HCT116 (cell line): ENCODE data around the gene UBE2M. TPM values are rescaled to one million over a fixed set of nuclear protein-coding genes. Genes with fewer than 3 reads are reported as not detected.

Experiments
- ATAC-seq: fragments of 200-7000 bp; cut with Tn5 transposase; 2 replicates; pipeline ENCODE4 v1.9.1; 2020; ENCODE audit warnings: mild to moderate bottlenecking, moderate library complexity
- BruUV-seq: library from RNA; stranded (reverse); fragments of 400-500 nt; replicated peaks from 2 replicates; lab custom pipeline; 2021; lab: Mats Ljungman, UMichigan
- CTCF ChIA-PET: fragments of 300-600 bp; sonication (Branson Sonifier 250); formaldehyde crosslinking; loops from one replicate; lab custom pipeline; 2021; ENCODE audit warnings: antibody characterized with exemption; lab: Charles Lee
- POLR2A ChIA-PET: fragments of 300-600, 350-600 bp; sonication (Branson Sonifier 250); formaldehyde crosslinking; loops from one replicate; lab custom pipeline; 2021; ENCODE audit warnings: antibody characterized with exemption; lab: Charles Lee
- RAD21 ChIA-PET, 2 experiments: fragments of 300-600 bp; sonication (Branson Sonifier 250); formaldehyde crosslinking; loops; one replicate each; lab custom pipeline; 2023; ENCODE audit warnings: low total read pairs in 2 of 2; ENCODE audit not compliant: uncharacterized antibody in 2 of 2, unreplicated experiment in 2 of 2, low non-redundant PET in 1 of 2; lab: Charles Lee
- DNase-seq: peaks from one replicate; pipeline ENCODE4 v3.0.0-alpha.2; 2010; ENCODE audit warnings: low read depth, low spot score
- H2AFZ ChIP-seq: fragments of 200-600 bp; shearing (Covaris generic), sonication (generic); 2 replicates; pipeline ENCODE4 v1.6.1; 2017; ENCODE audit warnings: low read depth, mixed run types, mixed read lengths, antibody characterized with exemption, low read length; ENCODE audit not compliant: poor library complexity, severe bottlenecking
- H3K27ac ChIP-seq: 2 replicates; pipeline ENCODE4 v1.5.1; 2012; ENCODE audit warnings: low read depth, low read length
- H3K27me3 ChIP-seq: fragments of 200-600 bp; sonication (generic); 2 replicates; pipeline ENCODE4 v1.6.1; 2016; ENCODE audit warnings: mixed run types, low read length, mixed read lengths; ENCODE audit not compliant: insufficient read depth
- H3K36me3 ChIP-seq, 2 experiments: fragments of 200-500 bp in 1 of 2; fragments of 200-600 bp in 1 of 2; sonication (Bioruptor generic) in 1 of 2; sonication (generic) in 1 of 2; 2 replicates each; pipeline versions ENCODE4 v1.5.1 to v1.6.1; 2014 to 2016; ENCODE audit warnings: low read length in 2 of 2, inconsistent platforms in 1 of 2, mixed read lengths in 1 of 2, mixed run types in 1 of 2; ENCODE audit not compliant: insufficient read depth in 2 of 2, control insufficient read depth in 1 of 2
- H3K4me1 ChIP-seq, 2 experiments: fragments of 200-600 bp in 1 of 2; sonication (generic) in 1 of 2; 2 replicates each; pipeline versions ENCODE4 v1.5.1 to v1.6.1; 2012 to 2017; ENCODE audit warnings: low read length in 2 of 2, inconsistent platforms in 1 of 2, mild to moderate bottlenecking in 1 of 2, mixed read lengths in 1 of 2, mixed run types in 1 of 2, moderate library complexity in 1 of 2; ENCODE audit not compliant: insufficient read depth in 2 of 2, control insufficient read depth in 1 of 2
- H3K4me2 ChIP-seq: fragments of 200-600 bp; sonication (generic); 2 replicates; pipeline ENCODE4 v1.6.1; 2017; ENCODE audit warnings: mixed run types, low read length, mixed read lengths
- H3K4me3 ChIP-seq, 2 experiments: fragments of 200-600 bp in 1 of 2; sonication (generic) in 1 of 2; replicated peaks in 1 of 2; 2 replicates each; pipeline ENCODE4 v1.5.1; 2011 to 2016; ENCODE audit warnings: low read length in 2 of 2, control low read depth in 1 of 2, low read depth in 1 of 2, mild to moderate bottlenecking in 1 of 2, mixed read lengths in 1 of 2, mixed run types in 1 of 2
- H3K79me2 ChIP-seq: fragments of 200-600 bp; sonication (generic); 2 replicates; pipeline ENCODE4 v1.6.1; 2017; ENCODE audit warnings: mild to moderate bottlenecking, mixed run types, low read length, moderate library complexity, mixed read lengths; ENCODE audit not compliant: insufficient read depth
- H3K9ac ChIP-seq: fragments of 200-600 bp; sonication (generic); 2 replicates; pipeline ENCODE4 v1.6.1; 2016; ENCODE audit warnings: low read length, mixed read lengths
- H3K9me2 ChIP-seq: fragments of 200-600 bp; sonication (generic), shearing (Covaris generic); 2 replicates; pipeline ENCODE4 v1.6.1; 2017; ENCODE audit warnings: mixed run types, mild to moderate bottlenecking, moderate library complexity; ENCODE audit not compliant: insufficient read depth
- H3K9me3 ChIP-seq, 2 experiments: fragments of 200-500 bp in 1 of 2; fragments of 200-600 bp in 1 of 2; sonication (Bioruptor generic) in 1 of 2; sonication (generic) in 1 of 2; 2 replicates each; pipeline ENCODE4 v1.6.1; 2014 to 2017; ENCODE audit warnings: low read length in 2 of 2, mixed read lengths in 2 of 2, inconsistent platforms in 1 of 2, low read depth in 1 of 2, mild to moderate bottlenecking in 1 of 2, mixed run types in 1 of 2, moderate library complexity in 1 of 2; ENCODE audit not compliant: control insufficient read depth in 1 of 2, insufficient read depth in 1 of 2
- H4K20me1 ChIP-seq: fragments of 200-600 bp; sonication (generic), shearing (Covaris generic); 2 replicates; pipeline ENCODE4 v1.6.1; 2017; ENCODE audit warnings: mixed run types, mild to moderate bottlenecking, moderate library complexity; ENCODE audit not compliant: insufficient read depth
- ATF3 ChIP-seq: IDR thresholded peaks from 2 replicates; pipeline ENCODE4 v1.6.1; 2012
- CBX3 ChIP-seq: IDR thresholded peaks from 2 replicates; pipeline ENCODE4 v1.6.1; 2012; ENCODE audit warnings: low read depth
- EGR1 ChIP-seq: IDR thresholded peaks from 2 replicates; pipeline ENCODE4 v1.6.1; 2012; ENCODE audit warnings: low read depth
- EZH2 ChIP-seq: fragments of 200-600 bp; sonication (generic); IDR thresholded peaks from 2 replicates; pipeline ENCODE4 v1.6.1; 2017; ENCODE audit warnings: antibody characterized with exemption, mixed run types
- FOSL1 ChIP-seq: IDR thresholded peaks from 2 replicates; pipeline ENCODE4 v1.6.1; 2012; ENCODE audit warnings: low read depth
- MAX ChIP-seq: IDR thresholded peaks from 2 replicates; pipeline ENCODE4 v1.6.1; 2012
- POLR2A ChIP-seq: IDR thresholded peaks from 2 replicates; pipeline ENCODE4 v1.7.0; 2011; ENCODE audit warnings: borderline replicate concordance; ENCODE audit not compliant: insufficient read depth, insufficient read length; ENCODE audit errors: extremely low read depth
- SIN3A ChIP-seq: IDR thresholded peaks from 2 replicates; pipeline ENCODE4 v1.6.1; 2012; ENCODE audit warnings: low read depth
- SRF ChIP-seq: IDR thresholded peaks from 2 replicates; pipeline ENCODE4 v1.6.1; 2012; ENCODE audit warnings: low read depth
- TCF7L2 ChIP-seq: IDR thresholded peaks from 2 replicates; pipeline ENCODE4 v1.7.0; 2011; ENCODE audit warnings: borderline replicate concordance, inconsistent platforms; ENCODE audit not compliant: insufficient read depth, insufficient read length; ENCODE audit errors: extremely low read depth
- YY1 ChIP-seq: IDR thresholded peaks from 2 replicates; pipeline ENCODE4 v1.6.1; 2011; ENCODE audit warnings: low read length, low read depth, moderate library complexity, mild to moderate bottlenecking; ENCODE audit not compliant: insufficient replicate concordance; ENCODE audit errors: extremely low read depth
- ZFX ChIP-seq: fragments of 450-650 bp; IDR thresholded peaks from 2 replicates; pipeline ENCODE4 v1.6.1; 2017
- ZNF274 ChIP-seq: fragments of 200-500 bp; sonication (Bioruptor generic); IDR thresholded peaks from 2 replicates; pipeline ENCODE4 v1.6.1; 2014; ENCODE audit warnings: mild to moderate bottlenecking, low read depth, low read length, inconsistent platforms
- intact Hi-C: fragments of 100-400 bp; cut with micrococcal nuclease; formaldehyde crosslinking; loops from 2 replicates; pipeline ENCODE4 v1.10.0; 2022
- total RNA-seq: library from RNA; stranded (reverse); gene quantifications from one replicate; pipeline ENCODE4 v1.2.1, GENCODE V29; 2021; ENCODE audit not compliant: unreplicated experiment

The UBE2M gene
- total RNA-seq, 1 experiment from 2014 or later: 120 TPM

GRCh38 chr19:58562122-58563033, 4.0 kb upstream of the UBE2M start:
- no peaks in the 10 kb centered on the region for H3K27me3 ChIP-seq
- H3K9me2 ChIP-seq: no peaks in the 10 kb centered on the region
- 0 out of 2 replicates have a peak overlapping the region, but pooled peaks have one; percentile 4 for H3K27ac ChIP-seq
- TF ChIP-seq EZH2 (no peak), YY1 (no peak), FOSL1 (no peak), POLR2A (no peak), CBX3 (no peak), TCF7L2 (no peak), SIN3A (no peak), EGR1 (no peak), ZFX (no peak), ZNF274 (no peak), ATF3 (no peak), SRF (no peak), MAX (no peak)
- no peak overlapping the region for H2AFZ ChIP-seq
- H3K79me2 ChIP-seq: peaks cover 28% of the 10 kb centered on the region
- ChIA-PET CTCF (no interaction called here), RAD21 (no interaction called here), POLR2A (no interaction called here)
- H3K9me3 ChIP-seq: no peaks in the 10 kb centered on the region
- DNase-seq: no peak
- no peak overlapping the region for H3K9ac ChIP-seq
- H3K4me3 ChIP-seq: no peak overlapping the region
- peaks cover 6 to 18% of the 10 kb centered on the region in 2 experiments for H3K4me1 ChIP-seq
- H4K20me1 ChIP-seq: no peaks in the 10 kb centered on the region
- H3K4me2 ChIP-seq: no peak overlapping the region
- ATAC-seq: no peak
- peaks cover 0 to 2% of the 10 kb centered on the region in 2 experiments; a peak in 1 of 4 replicates for H3K36me3 ChIP-seq
- no TSS peak for BruUV-seq
- intact Hi-C loops: no loop called here
